Measurements from ENCODE around the gene DNAJC24. TPM values are rescaled to one million over a fixed set of nuclear protein-coding genes. Genes with fewer than 3 reads are reported as not detected.

DNAJC24 gene
- total and polyA plus RNA-seq, 4 donors = 3.8 to 16.8 (median 6.2) TPM

- Histone ChIP-seq H3K4me1 (ENCODE audit: control insufficient read depth in 4 of 4, insufficient read depth in 4 of 4, low read length in 3 of 4) (no peaks in the 10 kb centered on the region), H3K27me3 (ENCODE audit: control insufficient read depth in 4 of 4, insufficient read depth in 4 of 4, low read length in 3 of 4) (no peaks in the 10 kb centered on the region), H3K27ac (ENCODE audit: low read depth in 1 of 2, low read length in 2 of 2) (no peak overlapping the region), H3K36me3 (ENCODE audit: control insufficient read depth in 4 of 4, insufficient read depth in 3 of 4, low read depth in 1 of 4, low read length in 3 of 4) (no peaks in the 10 kb centered on the region), H3K4me3 (ENCODE audit: low read depth in 1 of 3, low read length in 3 of 3) (no peak overlapping the region), H3K9me3 (ENCODE audit: control insufficient read depth in 4 of 4, low read length in 3 of 4) (no peaks in the 10 kb centered on the region), H3K9ac (ENCODE audit: low read depth in 1 of 2, low read length in 2 of 2) (no peak overlapping the region)
- no peak for TF ChIP-seq RAD21 (IDR thresholded peaks at IDR 0.05)
- no peak for TF ChIP-seq FOXA2 (IDR thresholded peaks at IDR 0.05)
- TF ChIP-seq REST (IDR thresholded peaks at IDR 0.05) = no peak
- no peak for TF ChIP-seq YY1 (IDR thresholded peaks at IDR 0.05)
- no peak for TF ChIP-seq HNF4G (IDR thresholded peaks at IDR 0.05)
- TF ChIP-seq EGR1 (IDR thresholded peaks at IDR 0.05; ENCODE audit: low read depth in 2 of 2) = no peak
- no peak for TF ChIP-seq RXRA (IDR thresholded peaks at IDR 0.05)
- no peak for TF ChIP-seq TAF1 (conservative IDR thresholded peaks at IDR 0.05)
- no peak for TF ChIP-seq GABPA (IDR thresholded peaks at IDR 0.05 in 1 of 2, conservative IDR thresholded peaks at IDR 0.05 in 1 of 2)
- no peak for TF ChIP-seq MAX (IDR thresholded peaks at IDR 0.05)
- TF ChIP-seq FOXA1 (IDR thresholded peaks at IDR 0.05) = no peak
- no peak for TF ChIP-seq HNF4A (conservative IDR thresholded peaks at IDR 0.05)
- DNase-seq (ENCODE audit: low spot score) = no peak
Measured at GRCh38 chr11:31404614-31405013, 35.0 kb downstream of the DNAJC24 start.

- no peak overlapping the region for H3K4me3 ChIP-seq (ENCODE audit: low read depth in 1 of 3, low read length in 3 of 3)
- DNase-seq (ENCODE audit: low spot score) = no peak
- H3K27ac ChIP-seq (ENCODE audit: low read depth in 1 of 2, low read length in 2 of 2) = no peak overlapping the region
- 99% methylated on average over 2 of the region's 2 CpGs for WGBS
- TF ChIP-seq, protein P1, sequence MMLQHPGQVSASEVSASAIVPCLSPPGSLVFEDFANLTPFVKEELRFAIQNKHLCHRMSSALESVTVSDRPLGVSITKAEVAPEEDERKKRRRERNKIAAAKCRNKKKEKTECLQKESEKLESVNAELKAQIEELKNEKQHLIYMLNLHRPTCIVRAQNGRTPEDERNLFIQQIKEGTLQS (IDR thresholded peaks at IDR 0.05) = no peak
- TF ChIP-seq FOXA2 (IDR thresholded peaks at IDR 0.05) = no peak
- TF ChIP-seq TAF1 (conservative IDR thresholded peaks at IDR 0.05) = no peak
- TF ChIP-seq ZBTB33 (IDR thresholded peaks at IDR 0.05) = no peak
- no peaks in the 10 kb centered on the region for H3K27me3 ChIP-seq (ENCODE audit: control insufficient read depth in 4 of 4, insufficient read depth in 4 of 4, low read length in 3 of 4)
- no peaks in the 10 kb centered on the region for H3K36me3 ChIP-seq (ENCODE audit: control insufficient read depth in 4 of 4, insufficient read depth in 3 of 4, low read depth in 1 of 4, low read length in 3 of 4)
- H3K4me1 ChIP-seq (ENCODE audit: control insufficient read depth in 4 of 4, insufficient read depth in 4 of 4, low read length in 3 of 4) = no peaks in the 10 kb centered on the region
- no peak overlapping the region for H3K9ac ChIP-seq (ENCODE audit: low read depth in 1 of 2, low read length in 2 of 2)
- H3K9me3 ChIP-seq (ENCODE audit: control insufficient read depth in 4 of 4, low read length in 3 of 4) = no peaks in the 10 kb centered on the region
Measured at GRCh38 chr11:31408201-31408600, 38.5 kb downstream of the DNAJC24 start.
